HUES64 (cell line): Measurements from ENCODE around the gene KRTAP4-9.
"Not testable (repeated sequence)": the region's sequence is repeated elsewhere in the genome, so short reads cannot be mapped to it uniquely, and the experiment has no call there.

Experiments used
- H3K27ac ChIP-seq: 2 replicates; pipeline ENCODE4 v1.7.0; 2013; ENCODE audit warnings: low read depth, low read length, inconsistent platforms
- H3K27me3 ChIP-seq: 2 replicates; pipeline ENCODE4 v1.6.1; 2013; ENCODE audit warnings: mild to moderate bottlenecking, low read length; ENCODE audit not compliant: insufficient read depth
- H3K36me3 ChIP-seq: 2 replicates; pipeline ENCODE4 v1.6.1; 2013; ENCODE audit warnings: mild to moderate bottlenecking, low read length; ENCODE audit not compliant: insufficient read depth
- H3K4me1 ChIP-seq: 2 replicates; pipeline ENCODE4 v1.6.1; 2013; ENCODE audit warnings: mild to moderate bottlenecking, low read length, moderate library complexity; ENCODE audit not compliant: insufficient read depth
- H3K4me3 ChIP-seq: 2 replicates; pipeline ENCODE4 v1.5.1; 2013; ENCODE audit warnings: mild to moderate bottlenecking, low read length, moderate library complexity
- H3K9ac ChIP-seq: 2 replicates; pipeline ENCODE4 v1.6.1; 2013; ENCODE audit warnings: mild to moderate bottlenecking, low read depth, low read length
- H3K9me3 ChIP-seq: 2 replicates; pipeline ENCODE4 v1.6.1; 2013; ENCODE audit warnings: low read depth, low read length; ENCODE audit not compliant: insufficient read depth
- WGBS: fragments of 150-250, 120-280 bp; methylation state at CpG from one replicate; pipeline ENCODE4 v1.1.7; 2013; ENCODE audit warnings: missing lambda C conversion rate; 5-methylcytosine and 5-hydroxymethylcytosine counted together

The KRTAP4-9 gene

GRCh38 chr17:41067281-41067680 lies 37.9 kb upstream of the KRTAP4-9 start:
- Histone ChIP-seq H3K9ac (no peak overlapping the region), H3K9me3 (no peaks in the 10 kb centered on the region), H3K4me3 (no peak overlapping the region), H3K36me3 (no peaks in the 10 kb centered on the region), H3K4me1 (no peaks in the 10 kb centered on the region), H3K27ac (no peak overlapping the region), H3K27me3 (no peaks in the 10 kb centered on the region)

GRCh38 chr17:41069031-41069430 lies 36.2 kb upstream of the KRTAP4-9 start:
- WGBS: 95% methylated on average over 3 of the region's 3 CpGs
- Histone ChIP-seq H3K4me1 (no peaks in the 10 kb centered on the region), H3K36me3 (no peaks in the 10 kb centered on the region)

GRCh38 chr17:41071606-41072360 lies 33.4 kb upstream of the KRTAP4-9 start:
- Histone ChIP-seq H3K27me3 (no peaks in the 10 kb centered on the region), H3K9me3 (no peaks in the 10 kb centered on the region), H3K36me3 (no peaks in the 10 kb centered on the region), H3K27ac (no peak overlapping the region), H3K4me1 (no peaks in the 10 kb centered on the region), H3K9ac (no peak overlapping the region), H3K4me3 (no peak overlapping the region)
- WGBS: 94% methylated on average over 5 of the region's 5 CpGs

More at GRCh38 chr17:41069031-41069430, 36.2 kb upstream of the KRTAP4-9 start:
- H3K27ac ChIP-seq: no peak overlapping the region
- H3K9ac ChIP-seq: no peak overlapping the region
- no peaks in the 10 kb centered on the region for H3K9me3 ChIP-seq
- H3K27me3 ChIP-seq: no peaks in the 10 kb centered on the region
- H3K4me3 ChIP-seq: no peak overlapping the region

DNA sequence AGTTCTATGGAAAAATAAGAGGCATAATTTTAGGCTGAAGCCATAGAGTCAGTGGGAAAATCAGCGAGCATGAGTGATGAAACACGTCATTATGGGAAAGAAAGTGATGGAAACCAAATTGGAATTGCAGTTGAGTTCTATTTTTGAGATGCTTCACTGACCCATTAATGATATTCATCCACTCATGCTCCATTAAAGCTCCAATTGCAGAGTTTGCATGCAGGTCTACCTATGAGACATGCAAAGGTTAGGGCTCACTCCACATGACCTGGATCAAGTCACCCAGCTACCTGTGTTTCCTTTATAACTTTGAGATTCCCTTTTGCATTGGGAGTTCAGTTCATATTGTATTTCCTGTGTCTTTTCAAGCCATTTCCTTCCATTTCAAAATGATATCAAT lies 31.5 kb upstream of the KRTAP4-9 start:
- Histone ChIP-seq H3K4me3 (no peak overlapping the region), H3K27me3 (no peaks in the 10 kb centered on the region), H3K27ac (no peak overlapping the region), H3K9me3 (no peaks in the 10 kb centered on the region), H3K4me1 (no peaks in the 10 kb centered on the region), H3K9ac (no peak overlapping the region), H3K36me3 (no peaks in the 10 kb centered on the region)
- 92% methylated on average over 2 of the region's 2 CpGs for WGBS

DNA sequence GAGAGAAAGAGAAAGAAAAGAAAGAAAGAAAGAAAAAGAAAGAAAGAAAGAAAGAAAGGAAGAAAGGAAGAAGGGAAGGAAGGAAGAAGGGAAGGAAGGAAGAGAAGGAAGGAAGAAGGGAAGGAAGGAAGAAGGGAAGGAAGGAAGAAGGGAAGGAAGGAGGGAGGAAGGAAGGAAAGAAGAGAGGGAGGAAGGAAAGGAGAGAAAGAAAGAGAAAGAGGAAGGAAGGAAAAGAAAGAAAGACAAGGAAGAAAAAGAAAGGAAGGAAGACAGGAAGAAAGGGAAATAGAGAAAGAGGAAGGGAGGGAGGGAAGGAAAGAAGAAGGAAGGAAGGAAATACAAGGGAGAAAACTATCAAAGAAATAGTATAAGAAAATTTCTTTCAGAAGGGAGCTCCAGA lies 28.4 kb upstream of the KRTAP4-9 start:
- no peak overlapping the region for H3K4me3 ChIP-seq
- H3K9ac ChIP-seq: no peak overlapping the region
- no peaks in the 10 kb centered on the region for H3K9me3 ChIP-seq
- no peak overlapping the region for H3K27ac ChIP-seq
- no peaks in the 10 kb centered on the region for H3K27me3 ChIP-seq
- no peaks in the 10 kb centered on the region for H3K36me3 ChIP-seq
- H3K4me1 ChIP-seq: no peaks in the 10 kb centered on the region

- Histone ChIP-seq H3K36me3 (no peaks in the 10 kb centered on the region), H3K9me3 (no peaks in the 10 kb centered on the region), H3K27me3 (no peaks in the 10 kb centered on the region), H3K4me3 (no peak overlapping the region), H3K9ac (no peak overlapping the region), H3K27ac (no peak overlapping the region), H3K4me1 (no peaks in the 10 kb centered on the region)
- 90% methylated on average over 4 of the region's 4 CpGs for WGBS
These were observed 22.6 kb upstream of the KRTAP4-9 start for GRCh38 chr17:41082626-41083025.

GRCh38 chr17:41083427-41083826 lies 21.8 kb upstream of the KRTAP4-9 start:
- H3K9me3 ChIP-seq, H3K4me1 ChIP-seq, H3K36me3 ChIP-seq, H3K27ac ChIP-seq, H3K4me3 ChIP-seq, H3K27me3 ChIP-seq, H3K9ac ChIP-seq: not testable (repeated sequence)
- 80% methylated on average over 2 of the region's 2 CpGs for WGBS

- not testable (repeated sequence) for H3K36me3 ChIP-seq, H3K4me1 ChIP-seq, H3K27ac ChIP-seq, H3K9ac ChIP-seq, H3K27me3 ChIP-seq, H3K9me3 ChIP-seq, H3K4me3 ChIP-seq
- 91% methylated on average over 13 of the region's 14 CpGs for WGBS
These were observed 20.9 kb upstream of the KRTAP4-9 start, which contains the start of gene KRTAP4-7 for GRCh38 chr17:41084100-41084856. TSS of gene KRTAP4-7 (plus strand) at chr17:41084150. CDS start at chr17:41084207, 57 bp downstream.

DNA sequence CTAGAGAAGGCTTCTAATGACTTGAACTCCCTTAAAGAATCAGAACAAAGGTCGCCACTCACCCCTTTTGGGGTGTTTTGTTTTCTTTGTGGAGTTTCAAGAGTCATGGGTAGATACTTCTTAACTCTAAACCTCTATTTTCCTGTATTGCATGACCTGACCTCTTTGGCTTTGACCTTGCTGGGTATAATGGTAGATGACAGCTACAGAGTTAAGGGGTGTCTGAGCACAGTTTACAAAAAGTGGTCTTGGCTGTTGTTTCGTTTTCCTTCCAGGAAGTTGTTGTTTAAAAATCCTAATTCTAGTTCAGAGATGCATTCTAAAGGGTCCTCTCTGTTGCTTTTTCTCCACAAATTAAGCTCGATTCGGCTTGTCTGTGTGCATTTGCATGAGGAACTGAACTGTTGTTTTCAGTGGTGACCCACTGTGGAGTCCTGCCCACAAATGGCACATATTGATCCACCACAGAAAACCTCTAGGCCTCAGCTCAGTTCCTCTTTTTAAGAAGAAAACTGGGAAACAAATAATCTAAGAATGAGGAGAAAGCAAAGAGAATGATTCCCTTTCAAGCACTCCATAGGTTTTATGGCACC lies 16.3 kb upstream of the KRTAP4-9 start:
- 79% methylated on average over 3 of the region's 4 CpGs for WGBS
- H3K9ac ChIP-seq, H3K36me3 ChIP-seq, H3K27ac ChIP-seq, H3K4me3 ChIP-seq, H3K4me1 ChIP-seq, H3K27me3 ChIP-seq: not testable (repeated sequence)
- H3K9me3 ChIP-seq: peaks cover 22% of the 10 kb centered on the region; the same call in 1 of the 2 replicates

- Histone ChIP-seq H3K9me3 (peaks cover 18% of the 10 kb centered on the region; the same call in 1 of the 2 replicates), H3K27me3 (no peaks in the 10 kb centered on the region), H3K4me1 (no peaks in the 10 kb centered on the region), H3K4me3 (no peak overlapping the region), H3K36me3 (no peaks in the 10 kb centered on the region), H3K9ac (no peak overlapping the region), H3K27ac (no peak overlapping the region)
- WGBS: 96% methylated on average over 7 of the region's 7 CpGs
These were observed 9.1 kb upstream of the KRTAP4-9 start for GRCh38 chr17:41096055-41096454.

DNA sequence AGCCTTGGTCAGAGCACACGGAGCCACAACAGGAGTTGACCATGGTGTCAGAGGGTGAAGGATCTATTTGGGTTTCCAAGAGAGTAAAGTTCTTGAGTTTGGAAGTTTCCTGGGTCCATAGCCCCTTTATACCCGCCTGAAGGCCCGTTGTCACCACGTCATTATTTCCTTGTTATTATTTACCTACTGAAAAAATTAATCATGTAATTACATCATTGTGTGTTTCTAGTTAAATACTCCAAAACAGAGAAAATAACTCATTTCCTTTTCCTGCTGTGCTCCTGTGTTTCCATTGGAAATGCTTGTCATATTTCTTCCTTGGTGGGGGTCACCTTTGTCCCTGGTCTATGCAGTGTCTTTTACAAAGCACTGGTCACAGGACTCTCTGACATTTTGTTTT lies 7.1 kb upstream of the KRTAP4-9 start, which contains the start of gene KRTAP4-8:
TSS of gene KRTAP4-8 (minus strand) at position 101 of the 400 bp plus-strand sequence. CDS start at position 43, 58 bp downstream.
- Histone ChIP-seq H3K27ac (no peak within 1 kb of the TSS), H3K4me3 (no peak within 1 kb of the TSS), H3K9me3 (0 out of 2 replicates have a peak, but pooled peaks cover 3% of the 10 kb centered on the region), H3K27me3 (no peaks in the 10 kb centered on the region), H3K9ac (no peak within 1 kb of the TSS), H3K4me1 (no peaks in the 10 kb centered on the region), H3K36me3 (no peaks in the 10 kb centered on the region)
- 73% methylated on average over 1 of the region's 4 CpGs for WGBS
